SK-N-MC (cell line): Measurements from ENCODE around the gene PIH1D1.
A peak's percentile ranks its signal among the peaks of the same experiment; 100 is the strongest.

Experiments used
- EZH2 ChIP-seq: fragments of 200-600 bp; sonication (generic); IDR thresholded peaks from one replicate; pipeline ENCODE4 v1.6.1; 2017; ENCODE audit warnings: antibody characterized with exemption
- FOXP2 ChIP-seq: optimal IDR thresholded peaks from 2 replicates; pipeline ENCODE3; 2011; ENCODE audit warnings: mild to moderate bottlenecking, moderate library complexity; ENCODE audit not compliant: insufficient read depth; ENCODE audit errors: extremely low read length, control extremely low read depth
- POLR2AphosphoS5 ChIP-seq: IDR thresholded peaks from 2 replicates; pipeline ENCODE4 v1.6.1; 2012; ENCODE audit warnings: mild to moderate bottlenecking, low read depth, low read length, borderline replicate concordance

GRCh38 chr19:49490287-49491029 is 38.8 kb upstream of the PIH1D1 start:
- TF ChIP-seq POLR2AphosphoS5 (peak; percentile 47), EZH2 (no peak), FOXP2 (no peak)
